HL-60 (cell line): Measurements from ENCODE around the gene EEF1A2.

Experiments used
- DNase-seq, 2 experiments: peaks; one replicate each; pipeline ENCODE4 v3.0.0-alpha.2; 2010 to 2020; ENCODE audit warnings: low read depth in 1 of 2, low spot score in 1 of 2
- H3K27ac ChIP-seq: fragments of 250-450 bp; sonication (Bioruptor Pico); replicated peaks from 2 replicates; pipeline ENCODE4 v1.5.1; 2020; ENCODE audit warnings: mild to moderate bottlenecking, moderate library complexity
- H3K27me3 ChIP-seq: fragments of 250-450 bp; sonication (Bioruptor Pico); 2 replicates; pipeline ENCODE4 v1.5.1; 2021; ENCODE audit warnings: mild to moderate bottlenecking, moderate library complexity; ENCODE audit not compliant: insufficient read depth, poor library complexity, severe bottlenecking
- H3K4me3 ChIP-seq: replicated peaks from 2 replicates; pipeline ENCODE4 v1.5.1; 2011; ENCODE audit warnings: mild to moderate bottlenecking, control low read depth, low read length; ENCODE audit not compliant: insufficient read depth
- GABPA ChIP-seq: IDR thresholded peaks from 2 replicates; pipeline ENCODE4 v1.6.1; 2012; ENCODE audit warnings: low read depth
- POLR2AphosphoS5 ChIP-seq: IDR thresholded peaks from 2 replicates; pipeline ENCODE4 v1.6.1; 2012; ENCODE audit warnings: low read depth
- SPI1 ChIP-seq: IDR thresholded peaks from 2 replicates; pipeline ENCODE4 v1.6.1; 2012; ENCODE audit warnings: low read depth, mild to moderate bottlenecking, borderline replicate concordance
- TF ChIP-seq, protein P1 (sequence below): IDR thresholded peaks from one replicate; pipeline ENCODE4 v1.5.1; 2011; ENCODE audit warnings: low read length, control low read depth, inconsistent platforms; ENCODE audit not compliant: insufficient read depth
- TF ChIP-seq, protein P2 (sequence below): IDR thresholded peaks from 2 replicates; pipeline ENCODE4 v1.6.1; 2012; ENCODE audit warnings: low read depth; ENCODE audit not compliant: insufficient replicate concordance

Gene EEF1A2

DNA sequence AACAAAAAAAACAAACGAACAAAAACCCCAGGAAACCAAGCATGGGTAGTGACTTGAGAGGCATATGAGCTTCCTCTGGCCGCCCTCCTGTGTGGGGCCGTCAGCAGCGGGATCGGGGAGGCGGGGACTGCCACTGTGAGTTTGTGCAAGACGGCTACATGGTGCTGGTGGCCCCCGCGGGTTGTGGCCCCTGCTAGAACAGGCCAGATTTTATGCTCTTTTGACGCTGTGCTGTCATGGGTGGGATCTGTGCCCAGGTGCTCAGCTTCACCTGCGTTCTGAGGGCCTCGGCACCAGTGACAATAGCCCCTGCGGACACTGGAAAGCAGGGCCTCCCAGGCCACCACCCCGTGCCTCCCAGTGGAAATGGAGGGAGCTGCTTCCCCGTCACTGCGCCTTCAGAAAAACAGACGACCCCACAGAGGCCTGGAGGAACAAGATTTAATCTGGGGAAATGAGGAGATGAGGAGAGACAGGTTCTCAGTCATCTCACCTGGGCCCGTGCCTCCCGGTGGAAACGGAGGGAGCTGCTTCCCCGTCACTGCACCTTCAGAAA, 21.7 kb downstream of the EEF1A2 start:
- H3K4me3 ChIP-seq: no peak overlapping the region
- DNase-seq: no peak
- TF ChIP-seq, protein P1, sequence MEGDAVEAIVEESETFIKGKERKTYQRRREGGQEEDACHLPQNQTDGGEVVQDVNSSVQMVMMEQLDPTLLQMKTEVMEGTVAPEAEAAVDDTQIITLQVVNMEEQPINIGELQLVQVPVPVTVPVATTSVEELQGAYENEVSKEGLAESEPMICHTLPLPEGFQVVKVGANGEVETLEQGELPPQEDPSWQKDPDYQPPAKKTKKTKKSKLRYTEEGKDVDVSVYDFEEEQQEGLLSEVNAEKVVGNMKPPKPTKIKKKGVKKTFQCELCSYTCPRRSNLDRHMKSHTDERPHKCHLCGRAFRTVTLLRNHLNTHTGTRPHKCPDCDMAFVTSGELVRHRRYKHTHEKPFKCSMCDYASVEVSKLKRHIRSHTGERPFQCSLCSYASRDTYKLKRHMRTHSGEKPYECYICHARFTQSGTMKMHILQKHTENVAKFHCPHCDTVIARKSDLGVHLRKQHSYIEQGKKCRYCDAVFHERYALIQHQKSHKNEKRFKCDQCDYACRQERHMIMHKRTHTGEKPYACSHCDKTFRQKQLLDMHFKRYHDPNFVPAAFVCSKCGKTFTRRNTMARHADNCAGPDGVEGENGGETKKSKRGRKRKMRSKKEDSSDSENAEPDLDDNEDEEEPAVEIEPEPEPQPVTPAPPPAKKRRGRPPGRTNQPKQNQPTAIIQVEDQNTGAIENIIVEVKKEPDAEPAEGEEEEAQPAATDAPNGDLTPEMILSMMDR: no peak
- TF ChIP-seq, protein P2, sequence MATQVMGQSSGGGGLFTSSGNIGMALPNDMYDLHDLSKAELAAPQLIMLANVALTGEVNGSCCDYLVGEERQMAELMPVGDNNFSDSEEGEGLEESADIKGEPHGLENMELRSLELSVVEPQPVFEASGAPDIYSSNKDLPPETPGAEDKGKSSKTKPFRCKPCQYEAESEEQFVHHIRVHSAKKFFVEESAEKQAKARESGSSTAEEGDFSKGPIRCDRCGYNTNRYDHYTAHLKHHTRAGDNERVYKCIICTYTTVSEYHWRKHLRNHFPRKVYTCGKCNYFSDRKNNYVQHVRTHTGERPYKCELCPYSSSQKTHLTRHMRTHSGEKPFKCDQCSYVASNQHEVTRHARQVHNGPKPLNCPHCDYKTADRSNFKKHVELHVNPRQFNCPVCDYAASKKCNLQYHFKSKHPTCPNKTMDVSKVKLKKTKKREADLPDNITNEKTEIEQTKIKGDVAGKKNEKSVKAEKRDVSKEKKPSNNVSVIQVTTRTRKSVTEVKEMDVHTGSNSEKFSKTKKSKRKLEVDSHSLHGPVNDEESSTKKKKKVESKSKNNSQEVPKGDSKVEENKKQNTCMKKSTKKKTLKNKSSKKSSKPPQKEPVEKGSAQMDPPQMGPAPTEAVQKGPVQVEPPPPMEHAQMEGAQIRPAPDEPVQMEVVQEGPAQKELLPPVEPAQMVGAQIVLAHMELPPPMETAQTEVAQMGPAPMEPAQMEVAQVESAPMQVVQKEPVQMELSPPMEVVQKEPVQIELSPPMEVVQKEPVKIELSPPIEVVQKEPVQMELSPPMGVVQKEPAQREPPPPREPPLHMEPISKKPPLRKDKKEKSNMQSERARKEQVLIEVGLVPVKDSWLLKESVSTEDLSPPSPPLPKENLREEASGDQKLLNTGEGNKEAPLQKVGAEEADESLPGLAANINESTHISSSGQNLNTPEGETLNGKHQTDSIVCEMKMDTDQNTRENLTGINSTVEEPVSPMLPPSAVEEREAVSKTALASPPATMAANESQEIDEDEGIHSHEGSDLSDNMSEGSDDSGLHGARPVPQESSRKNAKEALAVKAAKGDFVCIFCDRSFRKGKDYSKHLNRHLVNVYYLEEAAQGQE: no peak
- TF ChIP-seq GABPA (no peak), SPI1 (no peak), POLR2AphosphoS5 (no peak)
- peaks cover 49% of the 10 kb centered on the region for H3K27me3 ChIP-seq
- no peak overlapping the region for H3K27ac ChIP-seq

DNA sequence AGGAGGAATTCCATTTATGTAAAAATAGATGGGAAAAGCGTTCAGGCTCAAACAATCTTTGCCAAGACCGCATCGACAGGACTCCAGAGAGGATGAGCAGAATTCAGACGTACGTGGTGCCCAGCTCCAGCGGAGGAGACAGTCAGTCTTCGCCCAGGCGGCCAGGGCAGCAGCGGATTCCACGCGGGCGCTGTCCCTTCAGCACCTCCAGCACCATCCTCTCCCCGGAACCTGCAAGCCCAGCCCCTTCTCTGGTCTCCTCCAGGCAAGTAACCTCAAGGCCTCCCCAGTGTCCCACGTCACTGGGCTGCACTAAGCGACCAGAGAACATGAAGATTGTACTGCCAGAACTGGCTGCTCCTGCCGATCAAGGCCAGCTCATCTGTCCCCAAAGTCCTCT, 23.7 kb downstream of the EEF1A2 start:
- Histone ChIP-seq H3K4me3 (no peak overlapping the region), H3K27me3 (peaks cover 59% of the 10 kb centered on the region), H3K27ac (no peak overlapping the region)
- no peak for DNase-seq
- TF ChIP-seq POLR2AphosphoS5 (no peak), GABPA (no peak), SPI1 (no peak)
- TF ChIP-seq, protein P2: peak; percentile 89
- TF ChIP-seq, protein P1: no peak

DNA sequence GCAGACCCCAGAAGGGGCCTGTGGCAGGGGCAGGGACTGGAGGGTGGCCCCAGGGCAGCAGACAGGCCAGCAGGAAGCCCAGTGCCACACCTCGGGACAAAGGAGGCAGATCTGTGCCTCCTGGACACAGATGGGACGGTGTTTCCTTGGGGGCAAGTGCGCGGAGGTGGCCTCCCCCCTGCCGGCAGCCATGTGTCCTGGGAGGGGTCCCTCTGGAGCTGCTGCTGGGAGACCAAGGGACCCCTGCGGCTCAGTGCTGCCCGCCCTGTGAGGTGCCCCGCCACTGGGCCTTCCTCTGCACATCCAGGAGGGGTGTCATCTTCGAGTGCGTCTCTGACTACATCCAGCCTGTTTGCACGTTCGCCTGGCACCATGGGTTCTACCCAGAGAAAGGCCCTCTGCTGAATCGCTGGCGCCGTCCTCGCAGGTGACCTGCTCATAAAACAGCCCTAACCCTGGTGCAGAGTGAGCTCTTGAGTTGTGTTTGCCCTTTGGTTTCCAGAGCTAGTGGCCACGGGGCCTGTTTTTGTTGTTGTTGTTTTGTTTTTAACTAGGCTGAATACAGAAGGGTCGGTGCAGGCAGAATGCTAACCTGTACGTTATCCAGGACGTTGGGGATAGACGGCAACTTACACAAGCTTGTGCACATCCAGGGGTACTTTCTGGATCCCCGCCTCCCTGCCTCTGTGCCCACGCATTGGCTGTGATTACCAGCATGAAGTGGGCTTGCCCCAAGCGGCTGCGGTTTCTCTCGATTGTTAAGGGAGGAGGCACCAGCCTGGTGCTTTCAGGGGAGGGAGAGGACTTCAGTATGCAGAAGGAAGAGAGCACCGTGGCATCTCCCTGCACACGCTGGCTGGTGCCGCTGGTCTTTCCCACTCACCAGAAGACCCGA, 25.1 kb downstream of the EEF1A2 start:
- peaks cover 66% of the 10 kb centered on the region for H3K27me3 ChIP-seq
- TF ChIP-seq, protein P2: no peak
- TF ChIP-seq POLR2AphosphoS5 (no peak), GABPA (no peak)
- TF ChIP-seq, protein P1: no peak

More for the DNA sequence above, 25.1 kb downstream of the EEF1A2 start:
- DNase-seq: no peak
- no peak overlapping the region for H3K27ac ChIP-seq
- H3K4me3 ChIP-seq: no peak overlapping the region
